ENCODE data around the gene SIM2.

- TF ChIP-seq EZH2 (conservative IDR thresholded peaks at IDR 0.05; ENCODE audit: low read depth, low read length) (no peak), POLR2A (IDR thresholded peaks at IDR 0.05; ENCODE audit: insufficient read depth in 1 of 2, low read depth in 2 of 2, low read length in 2 of 2) (no peak), FOXK2 (IDR thresholded peaks at IDR 0.05) (no peak), RCOR2 (CRISPR knock-in tag; IDR thresholded peaks at IDR 0.05) (no peak), HIVEP1 (CRISPR knock-in tag; IDR thresholded peaks at IDR 0.05) (no peak)
Observed at GRCh38 chr21:36763305-36763704, 64.4 kb downstream of the SIM2 start.

All from HepG2 (cell line).